GM19099 (cell line): Measurements from ENCODE around the gene COL23A1.

Experiments used
- POLR2A ChIP-seq: IDR thresholded peaks from 3 replicates; pipeline ENCODE4 v1.6.1; 2011; ENCODE audit warnings: low read depth; ENCODE audit not compliant: insufficient read length; ENCODE audit errors: extremely low read depth

Gene COL23A1

GRCh38 chr5:178383919-178384815 is 206.0 kb downstream of the COL23A1 start:
- TF ChIP-seq POLR2A: no peak

- no peak for TF ChIP-seq POLR2A
These were observed 206.8 kb downstream of the COL23A1 start for GRCh38 chr5:178383301-178383918.

- TF ChIP-seq POLR2A: no peak
These were observed 207.4 kb downstream of the COL23A1 start for GRCh38 chr5:178382754-178383164.

DNA sequence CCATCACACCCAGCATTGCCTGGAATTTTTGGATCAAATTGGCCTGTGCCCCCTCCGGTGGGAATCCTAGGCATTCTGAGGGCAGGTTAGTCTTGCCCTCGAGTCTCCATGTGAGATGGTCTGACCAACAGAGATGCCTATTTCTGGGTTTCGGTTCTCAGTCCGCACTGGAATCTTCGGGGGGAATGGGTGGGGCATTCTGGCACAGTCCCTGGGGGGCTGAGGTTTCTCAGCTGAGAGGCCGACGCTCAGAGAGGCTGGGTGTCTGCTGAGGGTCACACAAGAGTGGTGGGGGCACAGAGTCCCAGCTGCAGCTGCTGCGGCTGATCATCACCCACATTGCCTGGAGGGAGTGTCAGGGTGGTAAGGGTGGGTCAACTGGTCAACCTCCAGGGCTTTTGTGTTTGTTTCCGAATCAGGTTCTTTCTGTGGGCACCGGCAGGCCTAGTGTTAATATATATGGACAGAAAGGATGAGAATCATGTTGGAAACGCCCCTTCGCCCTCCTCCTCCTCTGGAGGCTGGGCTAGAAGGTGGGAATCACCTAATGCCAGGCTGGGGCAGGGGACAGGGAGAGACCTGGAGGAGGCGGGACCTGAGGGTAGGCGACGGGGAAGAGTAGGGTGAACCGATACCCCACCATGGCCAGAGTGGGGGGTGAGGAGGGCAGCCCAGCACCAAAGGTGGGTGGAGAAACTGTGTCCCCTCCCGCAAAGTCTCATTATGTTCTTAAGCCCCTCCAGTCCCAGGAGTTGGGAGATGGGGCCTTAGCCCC is 208.1 kb downstream of the COL23A1 start:
- no peak for TF ChIP-seq POLR2A

GRCh38 chr5:178381206-178381605 is 209.0 kb downstream of the COL23A1 start:
- TF ChIP-seq POLR2A: no peak

GRCh38 chr5:178380541-178381074 is 209.6 kb downstream of the COL23A1 start:
- no peak for TF ChIP-seq POLR2A

DNA sequence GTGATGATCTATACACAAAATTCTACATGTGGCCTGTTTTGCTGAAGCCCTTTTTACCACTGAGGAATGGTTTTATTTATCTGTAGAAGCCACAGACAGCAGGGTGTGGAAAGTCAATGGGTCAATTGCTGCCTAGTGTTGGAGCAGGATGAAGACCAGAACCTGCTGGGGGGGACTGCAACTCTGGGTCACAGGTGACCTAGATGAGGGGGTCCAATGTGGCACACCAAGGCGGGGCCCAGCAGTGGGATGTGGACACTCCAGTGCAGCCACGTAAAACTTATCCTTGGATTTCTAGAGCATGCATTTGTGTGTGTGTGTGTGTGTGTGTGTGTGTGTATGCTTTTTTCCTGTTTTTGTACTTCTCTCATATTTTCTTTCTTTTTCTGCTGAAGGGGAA is 210.1 kb downstream of the COL23A1 start:
- TF ChIP-seq POLR2A: no peak

DNA sequence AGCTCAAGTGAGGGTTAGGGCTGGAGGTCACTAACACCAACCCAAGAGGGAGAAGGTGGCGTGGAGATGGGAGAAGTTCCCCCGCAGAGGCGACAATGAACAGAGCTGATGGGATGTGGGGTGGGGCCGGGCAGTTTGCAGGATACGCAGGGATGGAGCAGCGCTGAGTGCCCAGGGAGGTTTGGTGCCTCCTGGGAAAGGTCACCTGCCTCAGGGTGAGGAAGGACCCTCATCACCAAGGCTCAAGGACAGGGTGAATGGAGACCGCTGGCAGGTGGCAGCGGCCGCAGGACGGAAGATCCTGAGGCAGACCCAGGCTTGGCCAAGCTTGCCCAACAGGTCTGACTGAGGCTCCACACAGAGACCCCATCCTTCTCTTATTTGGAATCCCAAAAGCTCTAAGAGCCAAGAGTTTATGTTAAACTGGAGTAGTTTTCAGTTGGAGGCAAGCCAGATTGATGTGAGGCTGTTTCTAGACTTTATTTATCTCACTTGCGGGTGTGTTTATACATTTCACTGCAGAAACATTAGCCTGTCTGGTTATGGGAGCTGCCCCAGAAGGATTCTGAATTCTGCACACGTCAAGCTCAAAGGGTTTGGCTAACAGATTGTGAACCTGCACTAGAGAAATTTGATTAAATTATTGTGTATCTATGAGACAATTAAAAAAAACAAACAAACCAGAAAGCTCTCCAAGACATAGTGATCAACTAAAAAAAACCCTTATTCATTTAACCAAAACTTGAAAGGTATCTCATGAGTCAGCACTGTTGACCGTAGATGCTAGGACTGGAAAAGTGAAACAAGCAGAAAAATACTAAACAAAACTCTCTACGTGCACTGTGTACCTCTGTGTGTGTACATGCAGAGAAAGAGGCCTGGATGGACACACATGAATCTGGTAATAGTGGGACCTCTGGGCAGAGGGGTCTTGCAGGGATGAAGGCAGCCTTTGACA is 211.4 kb downstream of the COL23A1 start:
- TF ChIP-seq POLR2A: no peak

- TF ChIP-seq POLR2A: no peak
These were observed 212.5 kb downstream of the COL23A1 start for GRCh38 chr5:178377583-178378270.

DNA sequence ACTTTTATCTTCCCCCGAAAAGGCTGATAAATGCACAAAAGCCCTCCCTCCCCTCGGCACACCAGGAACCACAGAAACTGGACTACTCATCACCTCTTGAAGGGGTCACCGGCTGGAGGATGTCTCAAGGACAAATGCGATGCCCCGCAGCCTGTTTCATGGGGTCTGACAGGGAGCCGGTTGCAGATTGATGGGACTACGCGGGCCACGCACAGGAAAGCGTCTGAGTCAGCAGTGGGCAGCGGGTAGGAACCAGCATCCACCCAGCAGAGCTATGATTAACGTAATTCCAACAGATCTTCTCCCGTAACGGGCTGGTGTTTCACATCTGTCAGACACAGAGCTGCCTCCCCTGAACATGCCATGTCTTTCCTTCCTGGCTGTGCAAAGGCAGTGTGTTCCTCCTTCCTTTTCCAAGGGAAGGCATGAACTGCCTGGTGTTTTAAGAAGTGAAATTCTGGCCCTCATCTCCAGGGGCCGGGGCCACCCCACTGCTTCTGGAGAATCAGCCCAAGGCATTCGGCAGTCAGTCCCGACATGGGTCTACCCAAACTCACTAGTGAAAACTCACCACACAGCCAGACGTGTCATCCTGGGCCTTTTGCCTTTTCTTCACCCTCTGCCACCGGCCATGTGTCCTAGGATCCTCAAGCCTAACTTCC is 213.1 kb downstream of the COL23A1 start:
- TF ChIP-seq POLR2A: no peak

- TF ChIP-seq POLR2A: no peak
These were observed 214.8 kb downstream of the COL23A1 start for GRCh38 chr5:178375348-178375747.

DNA sequence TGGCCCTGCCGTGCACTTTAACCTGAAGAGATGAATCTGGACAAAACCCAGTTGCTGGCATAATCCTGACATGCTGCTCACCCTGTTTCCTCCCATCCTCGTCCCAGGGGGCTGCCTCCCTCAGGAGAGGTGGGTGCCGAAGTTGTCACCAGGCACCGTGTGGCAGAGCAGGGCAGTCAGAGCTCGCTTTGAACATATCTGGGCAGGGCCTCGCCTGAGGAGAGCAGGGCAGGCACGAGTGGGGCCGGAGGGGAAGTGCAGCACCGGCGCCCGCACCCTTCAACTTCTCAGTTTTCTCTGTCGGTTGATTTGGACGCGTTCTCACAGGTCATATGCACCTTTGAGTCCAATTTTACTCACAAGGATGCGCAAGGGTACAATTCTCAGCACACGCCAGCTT is 216.5 kb downstream of the COL23A1 start:
- no peak for TF ChIP-seq POLR2A

- TF ChIP-seq POLR2A: no peak
These were observed 218.0 kb downstream of the COL23A1 start for GRCh38 chr5:178372142-178372571.
